NCI-H1048 (cell line): ENCODE results near the gene MICU1.
"Not testable (repeated sequence)": the region's sequence is repeated elsewhere in the genome, so short reads cannot be mapped to it uniquely, and the experiment has no call there.

ENCODE experiments used
- DNase-seq: peaks from one replicate; lab custom pipeline; 2025; lab: John Stamatoyannopoulos, UW

MICU1 gene

DNA sequence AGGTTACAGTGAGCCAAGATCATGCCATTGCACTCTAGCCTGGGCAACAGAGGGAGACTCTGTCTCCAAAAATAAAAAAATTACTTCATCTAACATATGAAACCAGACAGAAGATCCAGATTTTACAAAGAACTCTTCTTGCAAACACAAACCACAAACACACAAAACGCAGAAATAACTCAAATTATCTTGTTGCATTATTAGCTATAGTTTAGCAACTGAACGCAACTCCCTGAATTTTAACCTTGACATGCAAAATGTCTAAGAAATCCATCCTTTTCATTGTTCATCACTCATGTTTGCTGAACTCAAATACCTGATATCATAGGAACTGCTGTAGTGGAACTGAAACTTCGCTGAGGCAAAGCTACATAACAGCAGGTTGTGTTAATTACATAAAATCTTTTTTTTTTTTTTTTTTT is 64.1 kb downstream of the MICU1 start:
- DNase-seq = no peak

DNA sequence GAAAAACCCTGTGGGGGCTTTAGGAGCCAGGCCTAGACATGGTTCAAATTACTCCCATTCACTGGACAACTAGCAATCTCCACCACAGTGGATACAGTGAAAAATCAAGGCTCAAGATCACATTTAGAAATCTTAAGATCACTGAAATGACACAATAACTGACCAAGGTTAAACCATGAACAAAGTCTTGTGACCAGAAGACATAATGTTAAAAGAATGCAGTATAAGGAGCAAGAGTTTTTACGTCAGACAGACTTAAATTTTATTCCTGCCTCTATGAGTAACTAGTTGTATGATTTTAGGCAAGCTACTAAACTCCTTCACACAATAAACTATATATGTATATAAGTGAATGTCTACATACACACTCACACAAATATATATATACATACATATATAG is 68.5 kb downstream of the MICU1 start:
- no peak for DNase-seq

DNA sequence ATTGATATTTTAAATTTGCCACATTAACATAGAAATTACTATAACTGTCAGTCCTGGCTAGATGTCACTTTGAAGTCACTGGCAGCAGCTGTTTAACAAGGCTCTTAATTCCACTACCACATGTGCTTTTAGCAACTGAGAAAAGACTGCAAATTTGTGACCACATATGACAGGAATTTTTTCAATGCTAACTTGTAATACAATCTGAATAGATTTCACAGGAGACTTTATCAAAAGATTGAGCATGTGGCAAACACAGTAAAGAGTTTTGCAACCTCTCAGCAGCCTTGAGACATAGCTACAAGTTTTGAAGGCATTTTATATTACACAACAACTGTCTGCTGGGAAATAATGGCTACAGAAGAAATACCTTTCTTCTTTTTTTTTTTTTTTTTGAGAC is 73.0 kb downstream of the MICU1 start:
- no peak for DNase-seq

DNA sequence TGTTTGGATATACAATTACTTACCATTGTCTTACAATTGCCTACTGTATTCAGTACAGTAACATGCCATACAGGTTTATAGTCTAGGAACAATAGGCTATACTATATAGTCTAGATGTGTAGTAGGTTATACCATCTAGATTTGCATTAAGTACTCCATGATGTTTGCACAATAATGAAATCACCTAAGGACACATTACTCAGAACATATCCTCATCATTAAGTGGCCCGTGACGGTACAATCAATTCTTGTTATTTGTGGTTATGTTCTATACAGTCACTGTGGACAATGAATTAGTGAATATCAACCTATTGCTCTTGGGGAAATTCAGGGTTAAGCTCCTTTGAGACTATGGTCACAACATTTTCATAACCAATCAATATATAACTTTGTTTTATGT is 75.6 kb downstream of the MICU1 start:
- peak; percentile 14 for DNase-seq

DNA sequence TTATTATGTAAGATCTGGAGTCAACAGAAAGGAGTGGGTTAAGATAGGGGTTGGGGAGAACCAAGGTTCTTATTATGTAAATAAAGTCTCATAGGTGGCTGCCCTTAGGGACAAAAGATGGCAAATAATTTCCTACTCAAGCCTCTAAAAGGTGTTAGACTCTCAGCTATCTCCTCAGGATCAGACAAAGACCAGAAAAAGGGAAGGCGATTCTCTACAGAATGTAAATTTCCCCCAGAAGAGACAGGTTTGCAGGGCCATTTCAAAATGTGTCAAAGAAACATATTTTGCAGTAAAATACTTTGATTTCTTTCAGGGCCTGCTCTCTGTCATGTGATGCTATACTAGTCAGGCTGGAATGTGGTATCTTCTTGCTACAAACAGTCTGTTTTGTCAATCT is 80.3 kb downstream of the MICU1 start:
- no peak for DNase-seq

DNA sequence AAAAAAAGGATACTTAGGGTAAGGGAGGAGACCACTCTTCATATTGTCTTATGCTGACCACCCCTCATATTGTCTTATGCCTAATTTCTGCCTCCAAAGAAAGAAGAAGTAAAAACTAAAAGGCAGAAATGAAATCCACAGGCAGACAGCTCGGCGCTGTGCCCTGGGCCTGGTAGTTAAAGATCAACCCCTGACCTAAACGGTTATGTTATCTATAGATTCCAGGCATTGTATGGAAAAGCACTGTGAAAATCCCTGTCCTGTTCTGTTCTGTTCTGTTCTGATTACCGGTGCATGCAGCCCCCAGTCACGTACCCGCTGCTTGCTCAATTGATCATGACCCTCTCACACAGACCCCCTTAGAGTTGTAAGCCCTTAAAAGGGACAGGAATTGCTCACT is 82.0 kb downstream of the MICU1 start:
- not testable (repeated sequence) for DNase-seq

DNA sequence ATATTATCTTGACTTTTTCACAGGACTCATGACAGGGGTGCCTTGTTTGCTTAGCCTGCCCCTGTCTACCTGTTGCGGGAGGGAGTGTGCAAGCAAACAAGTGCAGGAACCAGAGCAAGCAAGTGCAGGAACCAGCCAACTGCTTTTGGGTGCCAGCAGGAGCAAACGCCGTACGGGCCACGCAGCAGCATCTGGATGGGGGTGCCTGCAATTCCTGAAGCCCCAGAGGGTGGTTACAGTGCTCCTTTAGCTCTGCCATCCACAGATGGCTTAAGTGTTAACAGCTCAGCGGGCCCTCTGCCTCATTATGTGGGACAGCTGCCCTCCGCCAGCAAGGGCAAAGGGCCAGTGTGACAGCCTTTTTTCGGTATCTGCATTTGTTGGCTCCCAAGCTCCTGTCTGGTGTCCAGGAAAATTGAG is 83.5 kb downstream of the MICU1 start:
- no peak for DNase-seq

DNA sequence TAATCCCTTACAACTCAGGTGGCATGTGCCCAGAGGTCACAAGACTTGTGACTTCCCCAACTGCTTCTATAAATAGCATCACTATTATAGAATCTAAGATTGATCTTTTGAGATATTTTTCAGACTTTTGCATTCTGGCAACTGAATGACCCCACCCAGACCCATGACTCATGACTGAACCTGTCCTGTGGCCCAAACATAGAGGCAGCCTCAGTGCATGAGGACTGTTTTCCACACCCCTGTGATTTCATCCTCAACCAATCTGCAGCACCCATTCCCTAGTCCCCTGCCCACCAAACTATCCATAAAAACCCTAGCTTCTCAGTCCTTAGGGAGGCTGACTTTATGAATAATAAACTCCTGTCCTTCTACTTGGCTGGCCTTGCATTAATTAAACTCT is 84.5 kb downstream of the MICU1 start:
- DNase-seq = no peak

DNA sequence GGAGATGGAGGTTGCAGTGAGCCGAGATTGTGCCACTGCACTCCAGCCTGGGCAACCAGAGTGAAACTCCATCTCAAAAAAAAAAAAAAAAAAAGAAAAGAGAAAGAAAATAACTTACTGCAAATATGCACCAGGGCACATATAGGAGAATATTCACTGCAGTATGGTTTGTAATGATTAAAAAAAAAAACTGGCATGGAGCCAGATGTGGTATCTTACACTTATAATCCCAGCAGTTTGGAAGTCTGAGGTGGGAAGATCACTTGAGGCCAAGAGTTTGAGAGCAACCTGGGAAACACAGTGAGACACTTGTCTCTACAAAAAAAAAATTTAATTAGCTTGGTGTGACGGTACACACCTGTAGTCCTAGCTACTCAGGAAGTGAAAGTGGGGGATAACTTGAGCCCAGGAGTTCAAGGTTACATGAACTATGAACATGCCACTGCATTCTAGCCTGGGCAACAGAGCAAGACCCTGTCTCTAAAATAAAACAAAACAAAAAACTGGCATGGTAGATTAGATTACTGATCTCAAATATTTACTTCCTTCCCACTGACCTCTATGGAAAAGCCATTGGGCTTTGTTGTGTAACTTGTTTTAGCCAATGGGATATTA is 85.6 kb downstream of the MICU1 start:
- DNase-seq = no peak

DNA sequence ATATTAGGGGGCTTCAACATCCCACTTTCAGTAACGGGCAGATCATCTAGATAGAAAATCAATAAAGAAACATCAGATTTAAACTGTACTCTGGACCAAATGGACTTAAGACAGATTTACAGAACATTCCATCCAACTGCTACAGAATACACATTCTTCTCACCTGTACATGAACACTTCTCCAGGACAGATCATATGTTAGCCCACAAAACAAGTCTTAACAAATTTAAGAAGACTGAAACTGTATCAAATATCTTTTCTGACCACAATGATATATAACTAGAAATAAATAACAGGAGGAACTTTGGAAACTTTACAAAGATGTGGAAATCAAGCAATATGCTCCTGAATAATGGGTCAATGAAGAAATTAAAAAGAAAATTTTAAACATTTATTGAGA is 86.7 kb downstream of the MICU1 start:
- no peak for DNase-seq

DNA sequence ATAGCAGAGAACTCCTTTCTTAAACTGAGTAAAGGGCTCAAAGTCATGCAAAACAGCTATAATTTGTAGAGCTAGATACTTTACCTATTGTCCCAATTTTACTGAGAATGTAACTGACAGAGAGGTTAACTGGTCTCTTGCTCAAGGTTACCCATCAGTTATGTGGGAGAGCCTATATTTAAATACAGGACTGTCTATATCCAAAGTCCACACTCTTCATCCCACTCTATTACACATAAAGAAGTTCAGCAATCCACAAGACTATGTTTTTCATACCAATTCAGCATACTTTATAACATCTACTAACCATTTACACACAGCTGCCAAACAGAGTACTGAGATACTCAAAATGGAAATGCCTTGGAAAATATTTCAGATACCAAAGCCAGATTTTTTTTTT is 100.2 kb downstream of the MICU1 start:
- no peak for DNase-seq

DNA sequence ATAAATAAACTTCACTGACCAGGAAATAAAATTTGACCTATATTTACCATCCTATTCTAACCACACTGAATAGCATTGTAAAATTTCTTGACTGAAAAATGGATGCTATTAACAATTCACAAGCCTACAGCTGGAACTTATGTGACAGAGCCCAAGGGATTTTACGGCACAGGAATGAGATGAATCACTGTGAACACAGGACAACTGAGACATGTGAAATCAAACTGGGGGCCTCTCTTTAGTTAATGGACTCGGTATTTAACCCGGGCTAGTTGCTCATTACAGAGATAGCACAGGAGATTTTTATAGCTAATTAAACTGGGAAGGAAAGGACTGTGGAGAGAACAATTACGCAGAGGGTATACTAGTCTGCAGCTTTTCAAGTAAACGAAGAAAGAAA is 100.6 kb downstream of the MICU1 start:
- DNase-seq = no peak

DNA sequence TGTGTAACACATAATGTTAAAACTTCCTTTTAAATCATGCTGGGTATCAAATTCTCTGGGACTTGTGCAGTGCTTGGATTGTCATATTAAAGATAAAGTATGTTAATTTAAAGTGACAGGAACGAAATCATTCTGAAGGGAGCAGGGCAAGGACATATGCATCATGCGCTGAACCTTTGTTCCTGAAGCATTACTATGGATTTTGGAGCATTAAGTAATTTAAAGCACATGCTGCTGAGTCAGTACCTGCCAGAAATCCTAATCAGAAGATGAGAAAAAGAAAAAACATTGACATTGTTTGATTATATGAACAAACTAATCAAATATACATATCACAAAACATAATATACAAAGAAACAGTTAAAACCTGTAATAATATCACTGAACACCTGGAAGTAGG is 101.4 kb downstream of the MICU1 start:
- no peak for DNase-seq

DNA sequence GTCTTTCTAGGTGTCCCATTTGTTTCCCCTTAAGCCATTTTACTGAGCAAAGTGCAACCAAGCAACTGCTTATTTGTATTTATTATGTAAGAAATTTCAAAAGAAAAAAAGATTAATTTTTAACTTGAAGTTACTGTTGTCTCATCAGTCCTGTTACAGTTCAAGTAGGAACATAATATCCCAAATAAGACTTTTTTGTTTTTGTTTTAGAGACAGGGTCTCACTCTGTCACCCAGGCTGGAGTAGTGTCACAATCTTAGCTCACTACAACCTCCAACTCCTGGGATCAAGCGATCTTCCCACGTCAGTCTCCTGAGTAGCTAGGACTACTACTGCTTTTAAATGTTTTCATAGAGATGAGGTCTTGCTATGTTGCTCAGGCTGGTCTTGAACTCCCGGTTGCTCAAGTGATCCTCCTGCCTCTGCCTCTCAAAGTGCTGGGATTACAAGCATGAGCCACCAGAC is 101.9 kb downstream of the MICU1 start:
- DNase-seq = no peak

DNA sequence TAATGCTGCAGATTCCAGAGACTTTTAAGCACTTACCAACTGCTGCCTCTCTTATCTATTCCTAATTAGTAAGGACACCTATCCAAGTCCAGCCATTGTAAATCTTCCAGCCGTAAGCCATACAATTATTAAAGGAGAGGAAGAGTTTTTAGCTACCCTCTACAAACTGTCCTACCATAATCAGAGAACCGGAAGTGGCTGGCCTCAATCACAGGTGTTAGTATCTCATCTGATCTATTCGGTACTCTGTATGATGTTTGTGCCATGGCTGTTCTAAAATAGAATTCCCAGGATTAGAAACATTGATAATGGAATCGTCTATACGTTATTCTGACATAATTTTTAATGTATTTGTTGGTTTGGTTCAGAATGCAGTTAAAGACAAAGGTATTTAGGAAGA is 102.8 kb downstream of the MICU1 start:
- DNase-seq = no peak

DNA sequence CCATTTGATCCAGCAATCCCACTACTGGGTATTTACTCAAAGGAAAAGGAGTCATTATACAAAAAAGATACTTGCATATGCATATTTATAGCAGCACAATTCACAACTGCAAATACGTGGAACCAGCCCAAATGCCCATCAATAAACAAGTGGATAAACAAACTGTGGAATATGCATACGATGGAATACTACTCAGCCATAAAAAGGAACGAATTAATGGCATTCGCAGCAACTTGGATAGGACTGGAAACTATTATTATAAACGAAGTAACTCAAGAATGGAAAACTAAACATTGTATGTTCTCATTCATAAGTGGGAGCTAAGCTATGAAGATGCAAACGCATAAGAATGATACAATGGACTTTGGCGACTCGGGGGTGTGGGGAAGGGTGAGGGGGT is 108.6 kb downstream of the MICU1 start:
- no peak for DNase-seq

DNA sequence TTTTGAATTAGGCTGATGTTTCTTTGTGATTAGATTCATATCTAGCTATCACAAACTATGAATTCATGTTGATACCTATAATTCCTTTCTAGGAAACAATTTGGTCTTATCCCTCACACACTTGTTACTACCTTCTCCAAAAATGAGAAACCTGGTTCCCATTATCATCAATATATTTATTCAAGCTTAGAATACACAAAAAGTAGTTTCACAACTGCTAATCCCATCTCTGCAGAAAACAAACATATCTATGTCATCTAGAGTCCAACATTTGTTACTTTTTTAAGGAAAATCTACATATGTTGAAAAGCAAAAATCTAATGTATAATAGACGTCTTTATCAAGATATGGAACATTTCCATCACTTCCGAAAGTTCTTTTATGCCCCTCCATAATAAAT is 110.4 kb downstream of the MICU1 start:
- no peak for DNase-seq

DNA sequence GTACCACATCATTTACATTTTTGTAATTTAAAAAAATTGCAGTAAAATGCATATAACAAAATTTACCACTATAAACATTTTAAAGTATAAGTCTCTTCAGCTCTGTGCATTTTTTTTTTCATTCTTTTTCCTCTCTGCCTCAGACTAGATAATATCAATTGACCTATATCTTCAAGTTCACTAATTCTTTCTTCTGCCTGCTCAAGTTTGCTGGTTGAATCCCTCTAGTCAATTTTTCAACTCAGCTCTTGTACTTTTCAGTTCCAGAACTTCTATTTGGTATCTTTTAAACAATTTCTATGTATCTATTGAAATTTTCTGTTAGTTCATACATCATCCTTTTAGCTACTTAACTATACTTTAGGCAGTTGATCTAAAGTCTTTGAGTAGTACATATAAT is 112.0 kb downstream of the MICU1 start:
- no peak for DNase-seq

DNA sequence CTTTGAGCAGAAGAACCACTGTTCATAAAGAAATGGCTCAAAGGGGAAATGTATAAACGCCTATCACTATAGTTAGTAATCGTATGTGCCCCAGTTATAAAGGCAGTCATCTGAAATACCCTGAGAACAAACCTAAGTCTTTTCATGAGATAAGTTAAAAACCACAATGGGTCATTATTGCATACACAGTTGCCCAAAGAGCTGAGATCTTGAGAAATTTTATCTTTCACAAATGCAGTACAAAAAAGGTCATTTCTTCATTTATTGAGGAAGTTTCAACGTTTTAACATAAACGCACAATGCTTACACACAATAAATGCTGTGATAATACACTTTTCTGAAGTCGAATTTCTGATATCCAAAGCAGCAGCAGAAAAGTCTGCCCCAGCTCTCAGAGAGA is 114.4 kb downstream of the MICU1 start:
- no peak for DNase-seq

DNA sequence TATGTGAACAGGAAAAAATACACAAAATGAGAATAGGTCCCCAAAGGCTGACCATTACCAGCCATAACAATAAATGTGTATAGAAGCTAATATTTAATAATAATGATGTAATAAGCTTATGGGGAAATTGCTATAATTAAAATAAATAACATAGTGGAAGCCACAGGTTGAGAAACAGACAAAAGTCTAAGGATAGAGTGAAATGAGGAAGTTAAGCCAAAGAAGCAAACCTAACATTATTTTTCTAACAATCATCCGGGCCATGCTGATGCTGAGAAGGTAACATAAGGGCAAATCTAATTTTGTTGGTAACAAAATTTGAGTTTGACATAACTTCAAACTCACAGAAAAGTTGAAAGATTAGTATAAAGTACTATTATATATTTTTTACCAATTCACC is 115.9 kb downstream of the MICU1 start:
- DNase-seq = no peak

DNA sequence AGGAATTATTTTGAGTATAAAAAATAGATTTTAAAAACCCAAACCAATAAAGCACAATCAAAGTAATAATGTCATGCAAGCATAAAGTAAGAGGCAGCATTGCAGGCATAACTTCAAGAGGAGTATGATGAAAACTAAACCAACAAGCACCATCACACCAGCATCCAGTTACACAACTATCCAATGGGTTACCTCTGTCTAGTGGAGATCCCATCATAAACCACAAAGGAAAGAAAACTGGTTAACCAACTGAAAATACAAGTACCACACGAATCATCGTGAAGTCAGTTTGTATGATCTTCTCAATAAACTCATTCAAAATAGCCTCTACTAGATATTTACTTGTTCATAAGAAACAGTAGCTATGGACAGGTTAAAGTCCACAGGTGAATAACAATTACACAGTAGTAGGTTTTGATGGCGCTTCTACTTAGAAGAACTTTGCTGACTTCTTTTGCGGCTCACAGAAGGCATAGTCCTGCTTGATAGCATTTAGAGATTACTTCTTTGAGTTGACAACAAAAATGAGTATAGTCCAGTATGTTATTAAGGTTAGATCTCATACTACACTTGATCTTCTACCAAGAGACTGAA is 116.6 kb downstream of the MICU1 start:
- DNase-seq = no peak

DNA sequence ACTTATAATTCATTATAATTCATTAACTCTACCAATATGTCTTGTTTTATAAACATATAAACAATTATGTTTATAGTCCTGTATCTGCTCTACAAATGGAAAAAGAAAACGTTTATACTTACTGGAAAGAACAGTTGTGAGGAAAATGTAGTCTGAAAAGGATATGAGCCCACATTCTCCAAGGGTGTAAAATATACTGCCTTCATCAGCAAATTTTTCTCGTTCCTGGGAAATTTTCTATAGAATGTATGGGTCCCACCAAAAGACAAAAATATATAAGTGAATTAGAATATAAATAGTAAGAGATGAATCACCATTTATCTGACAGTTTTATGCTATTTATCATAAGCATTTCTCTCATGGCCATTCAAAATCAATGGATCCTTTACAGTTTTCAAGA is 117.8 kb downstream of the MICU1 start:
- DNase-seq = no peak

DNA sequence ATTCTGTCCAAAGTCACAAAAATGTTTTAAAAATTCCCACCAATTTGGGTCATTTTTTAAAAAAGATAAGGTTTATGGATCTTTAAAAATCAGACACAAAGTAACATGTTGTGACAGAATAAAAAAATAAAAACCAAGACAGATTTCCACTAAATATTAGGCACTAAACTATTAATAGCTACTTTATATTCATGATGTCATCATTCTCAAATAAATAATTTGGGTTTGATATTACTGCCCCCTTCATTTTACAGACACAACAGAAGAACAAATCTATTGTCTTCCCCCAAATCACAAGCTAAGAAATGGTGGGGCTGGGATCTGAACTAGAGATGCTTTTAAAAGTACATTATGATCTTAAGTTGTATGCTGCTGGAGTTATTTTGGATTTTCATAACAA is 119.4 kb downstream of the MICU1 start:
- no peak for DNase-seq

DNA sequence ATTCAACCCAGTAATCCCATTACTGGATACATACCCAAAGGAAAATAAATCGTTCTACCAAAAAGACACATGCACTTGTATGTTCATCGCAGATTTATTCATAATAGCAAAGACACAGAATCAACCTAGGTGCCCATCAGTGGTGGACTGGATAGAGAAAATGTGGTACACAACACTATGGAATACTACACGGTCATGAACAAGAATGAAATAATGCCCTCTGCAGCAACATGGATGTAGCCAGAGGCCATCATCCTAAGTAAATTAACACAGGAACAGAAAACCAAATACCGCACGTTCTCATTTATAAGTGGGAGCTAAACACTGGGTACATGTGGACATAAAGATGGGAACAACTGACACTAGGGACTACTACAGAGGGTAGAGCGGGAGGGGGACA is 120.4 kb downstream of the MICU1 start:
- no peak for DNase-seq
